Parathyroid adenoma (tissue), 2 donors: ENCODE measurements around the gene EBPL.

Experiments
- H2AFZ ChIP-seq: fragments of 300-600 bp; sonication (generic); one replicate; pipeline ENCODE4 v1.7.0; 2017; ENCODE audit warnings: antibody characterized with exemption, mild to moderate bottlenecking
- H3K27ac ChIP-seq: fragments of 300-600 bp; sonication (generic); one replicate; pipeline ENCODE4 v1.7.0; 2017
- H3K27me3 ChIP-seq: fragments of 300-600 bp; sonication (generic); one replicate; pipeline ENCODE4 v1.7.0; 2017; ENCODE audit warnings: low read length; ENCODE audit not compliant: control insufficient read depth, insufficient read depth
- H3K36me3 ChIP-seq: fragments of 300-600 bp; sonication (generic); one replicate; pipeline ENCODE4 v1.7.0; 2017; ENCODE audit warnings: low read length; ENCODE audit not compliant: control insufficient read depth, insufficient read depth
- H3K4me1 ChIP-seq: fragments of 300-600 bp; sonication (generic); one replicate; pipeline ENCODE4 v1.7.0; 2017; ENCODE audit warnings: control low read depth
- H3K4me2 ChIP-seq: fragments of 300-600 bp; sonication (generic); one replicate; pipeline ENCODE4 v1.7.0; 2017; ENCODE audit warnings: low read length
- H3K4me3 ChIP-seq: fragments of 300-600 bp; sonication (generic); one replicate; pipeline ENCODE4 v1.7.0; 2017; ENCODE audit warnings: low read depth, low read length
- H3K79me2 ChIP-seq: fragments of 300-600 bp; sonication (generic); one replicate; pipeline ENCODE4 v1.7.0; 2017; ENCODE audit warnings: control low read depth
- H3K9ac ChIP-seq: fragments of 300-600 bp; sonication (generic); one replicate; pipeline ENCODE4 v1.7.0; 2017; ENCODE audit warnings: mild to moderate bottlenecking
- H3K9me3 ChIP-seq: fragments of 300-600 bp; sonication (generic); one replicate; pipeline ENCODE4 v1.7.0; 2017; ENCODE audit warnings: low read length; ENCODE audit not compliant: control insufficient read depth
- TF ChIP-seq, protein P1 (sequence below): fragments of 300-600 bp; sonication (generic); IDR thresholded peaks from one replicate; pipeline ENCODE4 v1.7.0; 2017; ENCODE audit warnings: antibody characterized with exemption, mild to moderate bottlenecking
- donor health status: primary hyperparathyroidism.

Gene EBPL

GRCh38 chr13:49690133-49690994, 922 bp downstream of the EBPL start:
- Histone ChIP-seq H2AFZ (peak overlapping the region; percentile 93), H3K4me1 (no peaks in the 10 kb centered on the region), H3K27ac (peak overlapping the region; percentile 47), H3K9me3 (no peaks in the 10 kb centered on the region), H3K9ac (no peak overlapping the region), H3K36me3 (no peaks in the 10 kb centered on the region), H3K79me2 (no peaks in the 10 kb centered on the region), H3K27me3 (no peaks in the 10 kb centered on the region), H3K4me3 (peak overlapping the region; percentile 65), H3K4me2 (peak overlapping the region; percentile 60)
- TF ChIP-seq, protein P1, sequence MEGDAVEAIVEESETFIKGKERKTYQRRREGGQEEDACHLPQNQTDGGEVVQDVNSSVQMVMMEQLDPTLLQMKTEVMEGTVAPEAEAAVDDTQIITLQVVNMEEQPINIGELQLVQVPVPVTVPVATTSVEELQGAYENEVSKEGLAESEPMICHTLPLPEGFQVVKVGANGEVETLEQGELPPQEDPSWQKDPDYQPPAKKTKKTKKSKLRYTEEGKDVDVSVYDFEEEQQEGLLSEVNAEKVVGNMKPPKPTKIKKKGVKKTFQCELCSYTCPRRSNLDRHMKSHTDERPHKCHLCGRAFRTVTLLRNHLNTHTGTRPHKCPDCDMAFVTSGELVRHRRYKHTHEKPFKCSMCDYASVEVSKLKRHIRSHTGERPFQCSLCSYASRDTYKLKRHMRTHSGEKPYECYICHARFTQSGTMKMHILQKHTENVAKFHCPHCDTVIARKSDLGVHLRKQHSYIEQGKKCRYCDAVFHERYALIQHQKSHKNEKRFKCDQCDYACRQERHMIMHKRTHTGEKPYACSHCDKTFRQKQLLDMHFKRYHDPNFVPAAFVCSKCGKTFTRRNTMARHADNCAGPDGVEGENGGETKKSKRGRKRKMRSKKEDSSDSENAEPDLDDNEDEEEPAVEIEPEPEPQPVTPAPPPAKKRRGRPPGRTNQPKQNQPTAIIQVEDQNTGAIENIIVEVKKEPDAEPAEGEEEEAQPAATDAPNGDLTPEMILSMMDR: no peak

- no peaks in the 10 kb centered on the region for H3K79me2 ChIP-seq
- no peaks in the 10 kb centered on the region for H3K9me3 ChIP-seq
- H3K27me3 ChIP-seq: no peaks in the 10 kb centered on the region
- no peak overlapping the region for H3K27ac ChIP-seq
- H3K4me2 ChIP-seq: no peak overlapping the region
- no peaks in the 10 kb centered on the region for H3K36me3 ChIP-seq
- no peak overlapping the region for H2AFZ ChIP-seq
- H3K4me1 ChIP-seq: no peaks in the 10 kb centered on the region
- no peak overlapping the region for H3K4me3 ChIP-seq
- no peak overlapping the region for H3K9ac ChIP-seq
- TF ChIP-seq, protein P1: no peak
These were observed 7.8 kb downstream of the EBPL start for GRCh38 chr13:49683489-49683888.

GRCh38 chr13:49681842-49682435, 9.3 kb downstream of the EBPL start:
- Histone ChIP-seq H3K4me2 (no peak overlapping the region), H3K27me3 (no peaks in the 10 kb centered on the region), H3K79me2 (no peaks in the 10 kb centered on the region), H2AFZ (no peak overlapping the region), H3K36me3 (no peaks in the 10 kb centered on the region), H3K4me1 (no peaks in the 10 kb centered on the region), H3K9me3 (no peaks in the 10 kb centered on the region), H3K9ac (no peak overlapping the region), H3K4me3 (no peak overlapping the region), H3K27ac (no peak overlapping the region)
- TF ChIP-seq, protein P1: no peak

GRCh38 chr13:49679246-49679645, 12.0 kb downstream of the EBPL start:
- no peak overlapping the region for H3K9ac ChIP-seq
- H3K4me2 ChIP-seq: no peak overlapping the region

More at GRCh38 chr13:49679246-49679645, 12.0 kb downstream of the EBPL start:
- no peak overlapping the region for H2AFZ ChIP-seq
- H3K4me1 ChIP-seq: no peaks in the 10 kb centered on the region
- H3K9me3 ChIP-seq: no peaks in the 10 kb centered on the region
- H3K4me3 ChIP-seq: no peak overlapping the region
- no peaks in the 10 kb centered on the region for H3K27me3 ChIP-seq
- H3K79me2 ChIP-seq: no peaks in the 10 kb centered on the region
- no peak overlapping the region for H3K27ac ChIP-seq
- TF ChIP-seq, protein P1: peak; percentile 15
- H3K36me3 ChIP-seq: no peaks in the 10 kb centered on the region
